Measurements from ENCODE around the gene INPPL1. TPM values are rescaled to one million over a fixed set of nuclear protein-coding genes. Genes with fewer than 3 reads are reported as not detected.

Gene INPPL1
- total RNA-seq, 2 experiments from 2014 or later, result 75.9 to 78.4 TPM

- H3K36me3 Mint-ChIP-seq (ENCODE audit: low read depth), result peaks cover 5% of the 10 kb centered on the region
- H3K4me1 Mint-ChIP-seq (ENCODE audit: low read depth), result peaks cover 13% of the 10 kb centered on the region
- no peaks in the 10 kb centered on the region for H3K27me3 Mint-ChIP-seq
- H3K9me3 Mint-ChIP-seq, result no peaks in the 10 kb centered on the region
- intact Hi-C loops (cut with micrococcal nuclease), result no loop called here
- ChIA-PET CTCF (interaction anchor here (0.8 kb wide), 1 partner anchor 9 kb away, joined by 3 read pairs; no protein-coding TSS in a partner anchor), POLR2A (interaction anchor here (1.0 kb wide), 1 partner anchor 113 kb away, joined by 3 read pairs; no protein-coding TSS in a partner anchor)
- DNase-seq (no peak), ATAC-seq (no peak)
- H3K4me3 Mint-ChIP-seq, result no peak overlapping the region
- no peak for TF ChIP-seq CTCF (IDR thresholded peaks at IDR 0.05)
- H3K27ac Mint-ChIP-seq, result no peak overlapping the region
Measured at GRCh38 chr11:72229336-72229924, 4.9 kb downstream of the INPPL1 start.

DNA sequence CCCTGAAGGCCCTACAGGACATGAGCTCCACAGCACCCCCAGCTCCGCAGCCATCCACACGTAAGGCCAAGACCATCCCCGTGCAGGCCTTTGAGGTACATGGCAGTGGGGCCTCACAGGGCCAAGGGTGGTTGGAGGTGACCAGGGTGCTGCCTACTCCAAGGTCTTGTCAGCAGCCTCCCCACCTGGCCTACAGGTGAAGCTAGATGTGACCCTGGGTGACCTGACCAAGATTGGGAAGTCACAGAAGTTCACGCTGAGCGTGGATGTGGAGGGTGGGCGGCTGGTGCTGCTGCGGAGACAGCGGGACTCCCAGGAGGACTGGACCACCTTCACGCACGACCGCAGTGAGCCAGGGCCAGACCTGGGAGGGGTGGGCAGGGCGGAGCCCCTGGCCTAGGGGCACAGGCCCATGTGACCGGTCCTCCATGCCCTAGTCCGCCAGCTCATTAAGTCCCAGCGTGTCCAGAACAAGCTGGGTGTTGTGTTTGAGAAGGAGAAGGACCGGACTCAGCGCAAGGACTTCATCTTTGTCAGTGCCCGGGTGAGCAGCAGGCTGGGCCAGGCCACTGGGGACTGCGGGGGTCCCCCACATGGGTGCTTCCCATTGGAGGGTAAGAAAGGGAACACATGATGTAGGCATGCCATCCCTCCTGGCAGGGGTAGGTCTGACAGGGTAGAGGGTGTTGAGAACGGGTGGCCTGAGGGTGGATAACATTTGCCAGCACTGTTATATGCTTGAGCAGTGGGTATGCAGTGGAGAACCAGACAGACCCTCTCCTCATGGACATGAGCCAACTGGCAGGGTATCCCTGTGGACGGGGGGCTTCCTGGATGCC lies 5.6 kb downstream of the INPPL1 start:
- H3K4me1 Mint-ChIP-seq (ENCODE audit: low read depth), result peaks cover 13% of the 10 kb centered on the region
- DNase-seq, result no peak
- H3K27me3 Mint-ChIP-seq, result no peaks in the 10 kb centered on the region
- POLR2A ChIA-PET, result interaction anchor here (1.0 kb wide), 1 partner anchor 112 kb away, joined by 3 read pairs; no protein-coding TSS in a partner anchor
- no peaks in the 10 kb centered on the region for H3K9me3 Mint-ChIP-seq
- intact Hi-C loops (cut with micrococcal nuclease), result no loop called here
- TF ChIP-seq CTCF (IDR thresholded peaks at IDR 0.05), result no peak
- no peak for ATAC-seq
- H3K27ac Mint-ChIP-seq, result no peak overlapping the region
- peaks cover 5% of the 10 kb centered on the region for H3K36me3 Mint-ChIP-seq (ENCODE audit: low read depth)
- no peak overlapping the region for H3K4me3 Mint-ChIP-seq
- CTCF ChIA-PET, result interaction anchor here (0.8 kb wide), 1 partner anchor 8 kb away, joined by 3 read pairs; no protein-coding TSS in a partner anchor

GRCh38 chr11:72230764-72231365 lies 6.3 kb downstream of the INPPL1 start:
- CTCF ChIA-PET, result no interaction called here
- no peak for ATAC-seq
- TF ChIP-seq CTCF (IDR thresholded peaks at IDR 0.05), result no peak
- Mint-ChIP-seq H3K4me1 (ENCODE audit: low read depth) (peaks cover 5% of the 10 kb centered on the region), H3K9me3 (no peaks in the 10 kb centered on the region), H3K4me3 (no peak overlapping the region), H3K27me3 (no peaks in the 10 kb centered on the region), H3K27ac (no peak overlapping the region), H3K36me3 (ENCODE audit: low read depth) (peaks cover 5% of the 10 kb centered on the region)
- intact Hi-C loops (cut with micrococcal nuclease), result no loop called here
- POLR2A ChIA-PET, result no interaction called here
- no peak for DNase-seq

GRCh38 chr11:72231396-72232259 lies 7.1 kb downstream of the INPPL1 start:
- no peak for TF ChIP-seq CTCF (IDR thresholded peaks at IDR 0.05)
- CTCF ChIA-PET, result no interaction called here
- no peaks in the 10 kb centered on the region for H3K27me3 Mint-ChIP-seq
- no peak overlapping the region for H3K4me3 Mint-ChIP-seq
- H3K9me3 Mint-ChIP-seq, result no peaks in the 10 kb centered on the region
- intact Hi-C loops (cut with micrococcal nuclease), result no loop called here
- POLR2A ChIA-PET, result interaction anchor here (1.5 kb wide), 1 partner anchor 10 kb away, joined by 7 read pairs; no protein-coding TSS in a partner anchor
- ATAC-seq (no peak), DNase-seq (no peak)
- peaks cover 7% of the 10 kb centered on the region for H3K36me3 Mint-ChIP-seq (ENCODE audit: low read depth)
- no peak overlapping the region for H3K27ac Mint-ChIP-seq
- H3K4me1 Mint-ChIP-seq (ENCODE audit: low read depth), result peaks cover 2% of the 10 kb centered on the region
